Gastroesophageal sphincter (tissue), 4 donors: Measurements from ENCODE around the gene IL1RAPL2. TPM values are rescaled to one million over a fixed set of nuclear protein-coding genes. Genes with fewer than 3 reads are reported as not detected.

Experiments used
- ATAC-seq: fragments of 150-250 bp; one replicate; pipeline ENCODE4 v1.9.1; 2016; ENCODE audit warnings: mild to moderate bottlenecking, moderate library complexity
- H3K27ac ChIP-seq, 4 donors: fragments of 200-600 bp; sonication (generic) in 3 of 4; 1 replicate in 3 of 4; 2 replicates in 1 of 4; pipeline ENCODE4 v1.5.1; 2016 to 2019
- H3K27me3 ChIP-seq: fragments of 200-600 bp; sonication (generic); one replicate; pipeline ENCODE4 v1.5.1; 2019
- H3K36me3 ChIP-seq, 2 donors: fragments of 200-600 bp; sonication (generic); one replicate each; pipeline ENCODE4 v1.5.1; 2019; ENCODE audit warnings: control low read depth in 1 of 2
- H3K4me1 ChIP-seq, 3 donors: fragments of 200-600 bp; sonication (generic); 1 replicate in 2 of 3; 2 replicates in 1 of 3; pipeline ENCODE4 v1.5.1; 2016 to 2019; ENCODE audit warnings: control low read depth in 2 of 3
- H3K4me3 ChIP-seq, 2 donors: fragments of 200-600 bp; sonication (generic); one replicate each; pipeline ENCODE4 v1.5.1; 2019; ENCODE audit warnings: mild to moderate bottlenecking in 1 of 2, moderate library complexity in 1 of 2
- H3K9me3 ChIP-seq, 3 donors: fragments of 200-600 bp; sonication (generic); one replicate each; pipeline ENCODE4 v1.5.1; 2017 to 2019; ENCODE audit warnings: control low read depth in 2 of 3
- CTCF ChIP-seq, 4 experiments: fragments of 200-600 bp in 2 of 4; fragments of 450-650 bp in 2 of 4; sonication (generic) in 1 of 4; IDR thresholded peaks; one replicate each; pipeline ENCODE4 v1.5.1; 2017 to 2019; ENCODE audit warnings: antibody characterized with exemption in 4 of 4, mild to moderate bottlenecking in 2 of 4, moderate library complexity in 2 of 4
- EP300 ChIP-seq: sonication (generic); formaldehyde crosslinking; IDR thresholded peaks from one replicate; pipeline ENCODE4 v1.6.1; 2017; ENCODE audit warnings: antibody characterized with exemption, mild to moderate bottlenecking
- POLR2A ChIP-seq, 2 donors: fragments of 450-650 bp; IDR thresholded peaks; one replicate each; pipeline ENCODE4 v1.6.1; 2017; ENCODE audit warnings: antibody characterized with exemption in 2 of 2, mild to moderate bottlenecking in 2 of 2, moderate library complexity in 1 of 2
- POLR2AphosphoS5 ChIP-seq: sonication (generic); formaldehyde crosslinking; IDR thresholded peaks from one replicate; pipeline ENCODE4 v1.6.1; 2017; ENCODE audit warnings: antibody characterized with exemption
- WGBS, 2 donors: methylation state at CpG; one replicate each; pipeline ENCODE4 v1.1.5; 2018; ENCODE audit warnings: low coverage in 1 of 2; 5-methylcytosine and 5-hydroxymethylcytosine counted together
- total RNA-seq, 4 donors: library from RNA; depleted of rRNA; stranded (reverse); fragments of >200 nt; gene quantifications; one replicate each; pipeline ENCODE4 v1.1.0, GENCODE V29; 2016

IL1RAPL2 gene
- total RNA-seq, 4 donors from 2014 or later = 0.54 TPM; not detected in 2

GRCh38 chrX:105307762-105308161 lies 741.8 kb downstream of the IL1RAPL2 start:
- Histone ChIP-seq H3K27me3 (no peaks in the 10 kb centered on the region), H3K4me3 (no peak overlapping the region), H3K4me1 (no peaks in the 10 kb centered on the region), H3K9me3 (no peaks in the 10 kb centered on the region), H3K36me3 (no peaks in the 10 kb centered on the region), H3K27ac (no peak overlapping the region)
- TF ChIP-seq POLR2AphosphoS5 (no peak), CTCF (IDR thresholded peaks at IDR 0.05) (no peak), POLR2A (IDR thresholded peaks at IDR 0.05) (no peak), EP300 (no peak)
- ATAC-seq = no peak
- WGBS, 2 donors = 45 to 71% methylated on average over 1 of the region's 1 CpG

GRCh38 chrX:105313596-105313995 lies 747.6 kb downstream of the IL1RAPL2 start:
- Histone ChIP-seq H3K27me3 (no peaks in the 10 kb centered on the region), H3K36me3 (no peaks in the 10 kb centered on the region), H3K9me3 (no peaks in the 10 kb centered on the region), H3K27ac (no peak overlapping the region), H3K4me3 (no peak overlapping the region), H3K4me1 (no peaks in the 10 kb centered on the region)
- WGBS, 2 donors = 33% methylated on average over 1 of the region's 1 CpG; no CpG with 5 or more reads in 1 of the 2 donors
- no peak for ATAC-seq
- TF ChIP-seq EP300 (no peak), CTCF (IDR thresholded peaks at IDR 0.05) (no peak), POLR2AphosphoS5 (no peak), POLR2A (IDR thresholded peaks at IDR 0.05) (no peak)

- WGBS, 2 donors = 83 to 92% methylated on average over 2 of the region's 2 CpGs
These were observed 748.5 kb downstream of the IL1RAPL2 start for GRCh38 chrX:105314458-105314857.

GRCh38 chrX:105315248-105315647 lies 749.2 kb downstream of the IL1RAPL2 start:
- WGBS, 2 donors = 64% methylated on average over 1 of the region's 1 CpG; no CpG with 5 or more reads in 1 of the 2 donors
- TF ChIP-seq POLR2AphosphoS5 (no peak), POLR2A (IDR thresholded peaks at IDR 0.05) (no peak), CTCF (IDR thresholded peaks at IDR 0.05) (no peak), EP300 (no peak)
- no peak for ATAC-seq

More at GRCh38 chrX:105314458-105314857, 748.5 kb downstream of the IL1RAPL2 start:
- H3K27ac ChIP-seq = no peak overlapping the region
- no peaks in the 10 kb centered on the region for H3K27me3 ChIP-seq
- no peaks in the 10 kb centered on the region for H3K36me3 ChIP-seq
- H3K4me1 ChIP-seq = no peaks in the 10 kb centered on the region
- H3K4me3 ChIP-seq = no peak overlapping the region
- ATAC-seq = no peak
- H3K9me3 ChIP-seq = no peaks in the 10 kb centered on the region
- TF ChIP-seq EP300 (no peak), CTCF (IDR thresholded peaks at IDR 0.05) (no peak), POLR2A (IDR thresholded peaks at IDR 0.05) (no peak), POLR2AphosphoS5 (no peak)

DNA sequence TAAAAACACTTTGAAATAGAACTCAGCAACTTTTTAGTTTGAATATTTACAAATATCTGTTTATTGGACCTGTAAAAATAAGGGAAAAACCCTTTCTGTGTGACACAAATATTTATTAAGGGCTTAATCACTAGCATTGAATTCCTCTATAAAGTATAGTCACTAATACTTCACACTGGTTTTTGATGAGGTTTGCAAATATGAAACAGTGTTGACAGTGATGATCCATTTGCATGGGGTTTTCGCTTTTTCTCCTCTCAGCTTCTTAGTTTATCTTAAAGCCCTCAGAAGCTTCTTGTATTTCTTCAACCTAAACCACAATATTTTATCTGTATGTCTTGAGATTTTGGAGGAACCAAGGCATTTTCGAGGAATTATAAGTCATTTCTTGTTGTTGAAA lies 751.1 kb downstream of the IL1RAPL2 start:
- Histone ChIP-seq H3K4me3 (no peak overlapping the region), H3K9me3 (no peaks in the 10 kb centered on the region), H3K27me3 (no peaks in the 10 kb centered on the region), H3K27ac (no peak overlapping the region), H3K36me3 (no peaks in the 10 kb centered on the region), H3K4me1 (no peaks in the 10 kb centered on the region)
- no peak for TF ChIP-seq EP300
- no peak for TF ChIP-seq POLR2AphosphoS5
- no peak for TF ChIP-seq CTCF (IDR thresholded peaks at IDR 0.05)
- TF ChIP-seq POLR2A (IDR thresholded peaks at IDR 0.05) = no peak
- 79 to 100% methylated on average over 2 of the region's 2 CpGs for WGBS, 2 donors
- ATAC-seq = no peak

More at GRCh38 chrX:105315248-105315647, 749.2 kb downstream of the IL1RAPL2 start:
- Histone ChIP-seq H3K4me3 (no peak overlapping the region), H3K27me3 (no peaks in the 10 kb centered on the region), H3K27ac (no peak overlapping the region), H3K9me3 (no peaks in the 10 kb centered on the region), H3K4me1 (no peaks in the 10 kb centered on the region), H3K36me3 (no peaks in the 10 kb centered on the region)
